ENCODE results near the gene SLC22A6.

SLC22A6 gene

GRCh38 chr11:63019506-63019905 lies 34.7 kb upstream of the SLC22A6 start:
- Histone ChIP-seq H3K4me3 (ENCODE audit: low read depth, low read length, poor library complexity, severe bottlenecking) (no peak overlapping the region), H3F3A (ENCODE audit: insufficient read depth, low read length) (no peaks in the 10 kb centered on the region), H3K9me2 (ENCODE audit: low read depth, low read length) (no peaks in the 10 kb centered on the region), H3K36me3 (ENCODE audit: insufficient read depth, low read length) (no peaks in the 10 kb centered on the region), H3K4me2 (ENCODE audit: low read length) (no peak overlapping the region), H3K27me3 (ENCODE audit: insufficient read depth, low read length) (0 out of 2 replicates have a peak, but pooled peaks cover 3% of the 10 kb centered on the region), H3K9ac (ENCODE audit: low read length) (no peak overlapping the region), H4K20me1 (ENCODE audit: insufficient read depth, low read length) (no peaks in the 10 kb centered on the region), H3K4me1 (ENCODE audit: insufficient read depth, low read length, severe bottlenecking) (no peaks in the 10 kb centered on the region), H3K9me3 (ENCODE audit: low read length) (no peaks in the 10 kb centered on the region), H3K79me2 (ENCODE audit: insufficient read depth, low read length) (no peaks in the 10 kb centered on the region), H3K27ac (ENCODE audit: low read depth, low read length, poor library complexity, severe bottlenecking) (no peak overlapping the region), H2AFZ (ENCODE audit: low read length) (no peak overlapping the region)
- TF ChIP-seq, protein P1, sequence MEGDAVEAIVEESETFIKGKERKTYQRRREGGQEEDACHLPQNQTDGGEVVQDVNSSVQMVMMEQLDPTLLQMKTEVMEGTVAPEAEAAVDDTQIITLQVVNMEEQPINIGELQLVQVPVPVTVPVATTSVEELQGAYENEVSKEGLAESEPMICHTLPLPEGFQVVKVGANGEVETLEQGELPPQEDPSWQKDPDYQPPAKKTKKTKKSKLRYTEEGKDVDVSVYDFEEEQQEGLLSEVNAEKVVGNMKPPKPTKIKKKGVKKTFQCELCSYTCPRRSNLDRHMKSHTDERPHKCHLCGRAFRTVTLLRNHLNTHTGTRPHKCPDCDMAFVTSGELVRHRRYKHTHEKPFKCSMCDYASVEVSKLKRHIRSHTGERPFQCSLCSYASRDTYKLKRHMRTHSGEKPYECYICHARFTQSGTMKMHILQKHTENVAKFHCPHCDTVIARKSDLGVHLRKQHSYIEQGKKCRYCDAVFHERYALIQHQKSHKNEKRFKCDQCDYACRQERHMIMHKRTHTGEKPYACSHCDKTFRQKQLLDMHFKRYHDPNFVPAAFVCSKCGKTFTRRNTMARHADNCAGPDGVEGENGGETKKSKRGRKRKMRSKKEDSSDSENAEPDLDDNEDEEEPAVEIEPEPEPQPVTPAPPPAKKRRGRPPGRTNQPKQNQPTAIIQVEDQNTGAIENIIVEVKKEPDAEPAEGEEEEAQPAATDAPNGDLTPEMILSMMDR (IDR thresholded peaks at IDR 0.05; ENCODE audit: low read length), result no peak
- no peak for TF ChIP-seq EZH2 (IDR thresholded peaks at IDR 0.05; ENCODE audit: borderline replicate concordance, low read length)

GRCh38 chr11:63017306-63017974 lies 32.7 kb upstream of the SLC22A6 start:
- no peak overlapping the region for H3K27ac ChIP-seq (ENCODE audit: low read depth, low read length, poor library complexity, severe bottlenecking)
- no peaks in the 10 kb centered on the region for H3K36me3 ChIP-seq (ENCODE audit: insufficient read depth, low read length)
- H3K4me3 ChIP-seq (ENCODE audit: low read depth, low read length, poor library complexity, severe bottlenecking), result no peak overlapping the region
- H3K79me2 ChIP-seq (ENCODE audit: insufficient read depth, low read length), result no peaks in the 10 kb centered on the region
- H3K9ac ChIP-seq (ENCODE audit: low read length), result no peak overlapping the region
- no peaks in the 10 kb centered on the region for H3K9me3 ChIP-seq (ENCODE audit: low read length)
- H4K20me1 ChIP-seq (ENCODE audit: insufficient read depth, low read length), result no peaks in the 10 kb centered on the region
- TF ChIP-seq, protein P1 (IDR thresholded peaks at IDR 0.05; ENCODE audit: low read length), result no peak
- TF ChIP-seq EZH2 (IDR thresholded peaks at IDR 0.05; ENCODE audit: borderline replicate concordance, low read length), result no peak
- H3F3A ChIP-seq (ENCODE audit: insufficient read depth, low read length), result no peaks in the 10 kb centered on the region
- 0 out of 2 replicates have a peak, but pooled peaks cover 3% of the 10 kb centered on the region for H3K27me3 ChIP-seq (ENCODE audit: insufficient read depth, low read length)
- no peak overlapping the region for H3K4me2 ChIP-seq (ENCODE audit: low read length)
- no peaks in the 10 kb centered on the region for H3K4me1 ChIP-seq (ENCODE audit: insufficient read depth, low read length, severe bottlenecking)
- H2AFZ ChIP-seq (ENCODE audit: low read length), result no peak overlapping the region
- no peaks in the 10 kb centered on the region for H3K9me2 ChIP-seq (ENCODE audit: low read depth, low read length)

DNA sequence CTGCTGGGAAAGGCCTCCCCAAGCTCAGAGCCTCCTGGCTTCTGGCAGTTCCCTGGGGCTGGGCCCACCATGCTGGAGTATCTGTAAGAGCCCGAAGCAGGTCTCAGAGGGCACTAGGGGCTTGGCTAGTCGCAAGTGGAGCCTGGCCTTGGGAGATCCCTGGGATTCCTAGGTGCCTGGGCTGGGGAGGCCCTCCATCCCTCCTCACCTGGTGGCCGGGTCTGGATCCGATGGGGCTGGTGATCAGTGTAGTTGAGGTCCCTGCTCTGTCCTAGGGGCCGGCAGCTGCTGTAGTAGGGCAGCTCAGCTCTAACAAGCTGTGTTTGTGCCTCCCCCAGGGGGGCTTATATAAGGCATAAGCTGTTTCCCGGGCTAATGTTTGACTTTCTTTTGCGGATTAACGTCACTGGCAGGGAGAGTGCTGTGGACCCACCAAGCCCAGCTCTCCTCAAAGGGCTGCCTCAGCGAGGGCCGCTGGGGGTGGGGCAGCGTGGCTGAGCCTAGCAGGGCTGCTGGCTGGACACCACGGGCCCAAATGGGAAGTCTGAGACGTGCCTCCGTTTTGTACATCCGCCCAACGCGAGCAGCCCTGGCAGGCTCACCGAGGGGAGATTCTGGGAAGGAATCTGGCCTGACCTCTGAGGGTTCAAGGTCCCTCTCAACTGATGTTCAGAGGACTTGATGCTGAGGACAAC lies 30.9 kb upstream of the SLC22A6 start, which contains the start of gene SLC22A8:
SLC22A8 (minus strand) TSS at position 321 of the 695 bp plus-strand sequence. CDS start 883 bp downstream, outside the sequence.
- no peaks in the 10 kb centered on the region for H4K20me1 ChIP-seq (ENCODE audit: insufficient read depth, low read length)
- no peak within 1 kb of the TSS for H3K9ac ChIP-seq (ENCODE audit: low read length)
- no peak within 1 kb of the TSS for H3K4me2 ChIP-seq (ENCODE audit: low read length)
- H3K9me3 ChIP-seq (ENCODE audit: low read length), result no peaks in the 10 kb centered on the region
- no peaks in the 10 kb centered on the region for H3K79me2 ChIP-seq (ENCODE audit: insufficient read depth, low read length)
- no peaks in the 10 kb centered on the region for H3K36me3 ChIP-seq (ENCODE audit: insufficient read depth, low read length)
- no peak for TF ChIP-seq EZH2 (IDR thresholded peaks at IDR 0.05; ENCODE audit: borderline replicate concordance, low read length)
- TF ChIP-seq, protein P1 (IDR thresholded peaks at IDR 0.05; ENCODE audit: low read length), result no peak
- H3K4me1 ChIP-seq (ENCODE audit: insufficient read depth, low read length, severe bottlenecking), result no peaks in the 10 kb centered on the region
- no peak within 1 kb of the TSS for H2AFZ ChIP-seq (ENCODE audit: low read length)
- no peak within 1 kb of the TSS for H3K4me3 ChIP-seq (ENCODE audit: low read depth, low read length, poor library complexity, severe bottlenecking)
- H3F3A ChIP-seq (ENCODE audit: insufficient read depth, low read length), result no peaks in the 10 kb centered on the region
- H3K9me2 ChIP-seq (ENCODE audit: low read depth, low read length), result no peaks in the 10 kb centered on the region
- no peak within 1 kb of the TSS for H3K27ac ChIP-seq (ENCODE audit: low read depth, low read length, poor library complexity, severe bottlenecking)
- 0 out of 2 replicates have a peak, but pooled peaks cover 3% of the 10 kb centered on the region for H3K27me3 ChIP-seq (ENCODE audit: insufficient read depth, low read length)

All from OCI-LY1 (cell line).